Activated gamma-delta T cell treated with anti-CD3 and anti-CD28 coated beads, Interleukin-2, amount 50 U/mL, for 16 hours (primary cell): ENCODE results near the gene STARD9.

Source experiments
- DNase-seq: peaks from one replicate; pipeline ENCODE4 v3.0.0-alpha.2; 2020; ENCODE audit warnings: low read depth

The STARD9 gene

GRCh38 chr15:42694398-42694797 lies 119.0 kb downstream of the STARD9 start:
- no peak for DNase-seq

DNA sequence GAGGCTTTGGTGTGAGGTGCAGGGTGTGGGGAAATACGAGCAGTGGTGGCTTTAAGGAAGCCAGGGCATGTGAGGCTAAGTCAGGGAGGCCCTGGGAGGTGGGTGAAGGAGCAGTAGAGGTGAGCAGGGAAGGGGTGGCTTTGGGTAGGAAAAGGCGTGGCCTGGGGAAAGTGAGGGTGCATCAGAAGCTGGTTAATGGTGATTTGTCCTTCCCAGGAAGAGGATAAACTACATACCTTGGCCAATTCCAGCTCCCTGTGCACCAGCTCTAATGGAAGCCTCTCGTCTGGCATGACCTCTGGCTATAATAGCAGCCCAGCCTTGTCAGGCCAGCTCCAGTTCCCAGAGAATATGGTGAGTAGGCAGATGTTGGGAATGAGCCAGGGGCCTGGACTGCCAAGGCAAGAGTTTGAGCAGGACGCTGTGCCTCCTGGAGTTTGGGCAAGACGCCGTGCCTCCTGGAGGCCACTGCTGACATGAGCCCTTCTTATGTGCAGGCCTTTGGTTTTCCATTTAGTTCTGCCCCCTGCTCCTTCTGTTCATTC lies 120.2 kb downstream of the STARD9 start:
- no peak for DNase-seq

GRCh38 chr15:42696626-42697025 lies 121.2 kb downstream of the STARD9 start:
- DNase-seq: no peak

GRCh38 chr15:42704492-42704926 lies 129.1 kb downstream of the STARD9 start:
- DNase-seq: peak; percentile 25

DNA sequence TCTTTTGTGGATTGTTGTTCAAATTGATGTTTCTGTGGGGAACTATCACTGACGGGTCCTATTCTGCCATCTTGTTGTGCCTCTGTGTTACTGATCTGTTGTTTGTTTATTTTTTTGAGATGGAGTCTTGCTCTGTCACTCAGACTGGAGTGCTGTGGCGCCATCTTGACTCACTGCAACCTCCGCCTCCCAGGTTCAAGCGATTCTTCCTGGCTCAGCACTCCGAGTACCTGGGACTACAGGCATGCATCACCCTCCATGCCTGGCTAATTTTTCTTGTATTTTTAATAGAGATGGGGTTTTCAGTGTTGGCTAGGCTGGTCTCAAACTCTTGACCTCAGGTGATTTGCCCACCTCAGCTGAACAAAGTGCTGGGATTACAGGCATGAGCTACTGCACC lies 129.9 kb downstream of the STARD9 start:
- no peak for DNase-seq

- DNase-seq: no peak
Measured at GRCh38 chr15:42707068-42707467, 131.7 kb downstream of the STARD9 start.

DNA sequence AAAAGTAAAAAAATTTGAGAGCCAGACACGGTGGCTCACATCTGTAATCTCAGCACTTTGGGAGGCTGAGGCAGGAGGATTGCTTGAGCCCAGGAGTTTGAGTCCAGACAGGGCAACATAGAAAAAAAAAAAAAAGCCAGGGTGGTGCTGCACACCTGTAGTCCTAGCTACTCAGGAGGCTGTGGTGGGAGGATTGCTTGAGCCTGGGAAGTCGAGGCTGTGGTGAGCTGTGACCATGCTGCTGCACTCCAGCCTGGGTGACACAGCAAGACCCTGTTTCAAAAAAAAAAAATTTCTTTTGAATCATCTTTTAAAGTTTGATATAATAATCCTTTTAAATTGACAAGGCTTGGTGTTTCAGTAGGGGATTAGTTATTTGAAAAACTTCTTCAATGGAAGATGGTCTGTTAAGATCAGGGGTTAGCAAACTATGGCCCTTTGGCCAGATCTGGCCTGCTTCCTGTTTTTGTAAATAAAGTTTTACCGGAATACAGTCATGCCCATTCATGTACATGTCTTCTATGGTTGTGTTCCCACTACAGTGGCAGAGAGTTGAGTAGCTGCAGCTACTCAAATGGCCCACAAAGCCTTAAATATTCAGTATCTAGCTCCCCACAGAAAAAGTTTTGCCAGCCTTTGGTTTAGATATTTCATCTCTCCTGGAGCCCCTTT lies 132.6 kb downstream of the STARD9 start:
- DNase-seq: no peak

GRCh38 chr15:42710662-42711061 lies 135.3 kb downstream of the STARD9 start:
- no peak for DNase-seq

GRCh38 chr15:42711746-42712145 lies 136.3 kb downstream of the STARD9 start:
- no peak for DNase-seq

DNA sequence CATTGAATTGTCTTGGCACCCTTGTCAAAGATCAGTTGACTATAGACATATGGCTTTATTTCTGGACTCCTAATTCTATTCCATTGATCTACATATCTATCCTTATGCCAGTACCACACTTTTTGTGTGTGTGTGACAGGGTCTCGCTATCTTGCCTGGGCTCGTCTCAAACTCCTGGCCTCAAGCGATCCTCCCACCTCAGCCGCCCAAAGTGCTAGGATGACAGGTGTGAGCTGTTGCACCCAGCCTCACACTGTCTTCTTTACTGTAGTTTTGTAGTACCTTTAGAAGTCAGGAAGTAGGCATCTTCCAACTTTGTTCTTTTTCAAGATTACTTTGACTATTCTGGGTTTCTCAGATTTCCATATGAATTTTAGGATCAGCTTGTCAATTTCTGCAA lies 137.2 kb downstream of the STARD9 start:
- no peak for DNase-seq

GRCh38 chr15:42716125-42716524 lies 140.7 kb downstream of the STARD9 start:
- no peak for DNase-seq

DNA sequence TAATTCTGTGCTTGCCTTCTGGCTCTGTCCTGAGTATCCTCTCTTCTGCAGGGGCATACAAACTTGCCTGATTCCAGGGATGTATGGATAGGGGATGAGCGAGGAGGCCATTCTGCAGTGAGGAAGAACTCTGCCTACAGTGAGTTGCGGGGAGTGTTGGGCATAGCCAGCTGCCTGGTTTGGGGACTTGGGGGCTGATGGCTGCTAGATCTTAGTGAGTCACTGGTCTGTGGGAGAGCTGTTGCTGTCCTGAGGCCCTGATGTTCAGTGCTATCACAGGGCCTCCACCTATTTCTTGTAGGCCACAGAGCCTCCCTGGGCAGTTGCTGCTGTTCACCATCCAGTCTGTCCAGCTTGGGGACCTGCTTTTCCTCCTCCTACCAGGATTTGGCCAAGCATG lies 141.2 kb downstream of the STARD9 start:
- no peak for DNase-seq

- DNase-seq: no peak
Measured at GRCh38 chr15:42719043-42719442, 143.6 kb downstream of the STARD9 start.

- DNase-seq: no peak
Measured at GRCh38 chr15:42720071-42720470, 144.7 kb downstream of the STARD9 start.

DNA sequence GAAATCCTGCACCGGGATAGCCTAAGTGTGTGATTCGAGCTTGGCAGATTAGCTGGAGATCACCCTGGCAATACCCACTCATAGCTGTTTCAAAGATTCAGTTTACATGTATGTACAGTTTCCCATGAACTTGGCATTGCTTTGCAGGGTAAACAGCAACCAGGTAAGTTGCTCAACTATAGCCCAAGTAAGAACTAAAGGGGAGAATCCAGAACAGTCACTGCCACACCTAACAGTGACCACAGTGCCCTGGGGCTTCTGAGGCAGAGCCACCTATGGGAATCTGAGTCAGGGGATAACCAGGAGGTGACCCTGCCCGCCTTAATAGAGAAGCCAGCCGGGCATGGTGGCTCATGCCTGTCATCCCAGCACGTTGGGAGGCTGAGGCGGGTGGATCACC lies 145.6 kb downstream of the STARD9 start:
- no peak for DNase-seq

- DNase-seq: no peak
Measured at GRCh38 chr15:42721916-42722315, 146.5 kb downstream of the STARD9 start.

- no peak for DNase-seq
Measured at GRCh38 chr15:42723068-42723467, 147.7 kb downstream of the STARD9 start.

DNA sequence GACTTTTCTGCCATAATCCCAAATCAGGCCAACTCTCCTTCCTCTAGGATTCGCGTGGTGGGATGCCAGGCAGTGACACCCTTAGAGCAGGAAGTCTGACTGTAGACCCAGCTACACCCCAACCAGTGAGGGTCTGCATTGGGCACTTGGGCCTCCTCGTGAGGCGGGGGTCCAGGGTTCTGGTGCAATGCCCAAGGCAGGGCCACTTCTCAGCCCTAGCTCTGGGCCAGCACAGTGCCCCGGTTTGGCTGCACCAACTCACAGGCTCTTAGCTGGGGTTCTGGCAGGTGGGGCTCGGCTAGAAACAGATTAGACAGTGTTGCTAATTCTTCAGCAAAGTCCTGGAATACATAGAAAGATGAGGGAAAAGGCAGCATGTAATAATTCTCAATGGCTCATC lies 148.9 kb downstream of the STARD9 start:
- DNase-seq: no peak

- DNase-seq: no peak
Measured at GRCh38 chr15:42725331-42725903, 150.0 kb downstream of the STARD9 start.

GRCh38 chr15:42726114-42726513 lies 150.7 kb downstream of the STARD9 start:
- DNase-seq: no peak

DNA sequence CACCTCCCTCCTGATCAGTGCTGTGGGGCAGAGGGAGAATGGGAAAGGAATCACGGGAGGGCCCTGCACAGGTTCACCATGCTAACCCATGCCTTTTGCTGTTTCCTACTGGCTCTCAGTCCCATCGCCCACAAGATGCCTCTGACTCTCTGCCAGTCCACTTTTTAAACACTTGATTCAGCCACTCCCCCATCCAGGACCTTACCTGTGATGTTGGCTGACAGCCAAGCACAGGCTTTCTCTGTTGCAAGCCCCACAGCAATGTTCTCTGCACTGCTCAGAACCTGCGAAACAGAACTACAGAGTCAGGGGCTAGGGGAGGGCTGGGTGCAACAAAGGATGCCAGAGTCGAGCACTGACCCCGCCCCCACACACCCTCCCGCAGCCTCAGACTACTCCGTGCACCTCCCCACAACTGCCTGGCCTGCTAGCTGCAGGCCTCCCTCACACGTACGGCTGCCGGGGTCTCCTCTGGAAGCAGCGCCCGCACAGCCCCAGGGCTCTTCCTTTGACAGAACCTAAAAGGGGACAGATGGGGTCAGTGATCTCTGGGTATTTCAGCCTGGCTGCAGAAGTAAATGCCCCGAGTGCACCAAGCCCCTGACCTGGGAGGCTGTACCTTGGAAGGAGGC lies 152.5 kb downstream of the STARD9 start:
- DNase-seq: no peak

GRCh38 chr15:42728560-42728959 lies 153.2 kb downstream of the STARD9 start:
- DNase-seq: no peak

GRCh38 chr15:42728972-42729371 lies 153.6 kb downstream of the STARD9 start:
- DNase-seq: no peak
